Fibroblast of mammary gland (primary cell): ENCODE measurements around the gene TNFAIP8L3.

Experiments
- DNase-seq: peaks from one replicate; pipeline ENCODE4 v3.0.0-alpha.2; 2010; ENCODE audit warnings: low read depth
- H3K4me3 ChIP-seq: 2 replicates; pipeline ENCODE4 v1.5.1; 2011; ENCODE audit warnings: low read depth, mild to moderate bottlenecking, low read length, moderate library complexity; ENCODE audit not compliant: control insufficient read depth
- CTCF ChIP-seq: conservative IDR thresholded peaks from 2 replicates; pipeline ENCODE4 v1.5.1; 2011; ENCODE audit warnings: low read depth, low read length, inconsistent platforms; ENCODE audit not compliant: control insufficient read depth, insufficient read depth

The TNFAIP8L3 gene

GRCh38 chr15:51051776-51052175 lies 42.9 kb downstream of the TNFAIP8L3 start:
- TF ChIP-seq CTCF: no peak
- no peak for DNase-seq
- H3K4me3 ChIP-seq: no peak overlapping the region

DNA sequence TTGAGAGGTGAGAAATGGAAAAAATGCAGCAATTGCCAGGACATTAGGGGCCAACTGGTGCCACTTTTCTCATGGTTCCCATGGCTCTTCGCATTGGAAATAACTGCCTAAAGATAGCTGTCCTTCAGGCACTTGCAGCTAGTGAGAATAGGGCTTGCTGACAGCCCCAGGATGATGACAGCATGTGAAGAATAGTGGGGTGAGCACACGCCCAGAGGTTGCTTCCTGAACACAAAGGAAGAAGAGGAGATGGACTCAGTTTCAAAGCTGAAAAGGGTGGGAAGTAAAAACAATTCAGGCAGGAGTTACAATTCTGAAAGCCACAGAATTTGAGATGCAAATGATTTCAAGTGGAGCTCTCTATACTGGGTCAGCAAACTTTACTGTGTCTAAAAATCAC lies 45.6 kb downstream of the TNFAIP8L3 start:
- no peak overlapping the region for H3K4me3 ChIP-seq
- DNase-seq: no peak
- TF ChIP-seq CTCF: no peak

GRCh38 chr15:51048308-51048707 lies 46.4 kb downstream of the TNFAIP8L3 start:
- no peak for DNase-seq
- no peak for TF ChIP-seq CTCF
- H3K4me3 ChIP-seq: no peak overlapping the region

GRCh38 chr15:51046799-51047449 lies 47.8 kb downstream of the TNFAIP8L3 start:
- DNase-seq: peak; percentile 28
- TF ChIP-seq CTCF: no peak
- no peak overlapping the region for H3K4me3 ChIP-seq

DNA sequence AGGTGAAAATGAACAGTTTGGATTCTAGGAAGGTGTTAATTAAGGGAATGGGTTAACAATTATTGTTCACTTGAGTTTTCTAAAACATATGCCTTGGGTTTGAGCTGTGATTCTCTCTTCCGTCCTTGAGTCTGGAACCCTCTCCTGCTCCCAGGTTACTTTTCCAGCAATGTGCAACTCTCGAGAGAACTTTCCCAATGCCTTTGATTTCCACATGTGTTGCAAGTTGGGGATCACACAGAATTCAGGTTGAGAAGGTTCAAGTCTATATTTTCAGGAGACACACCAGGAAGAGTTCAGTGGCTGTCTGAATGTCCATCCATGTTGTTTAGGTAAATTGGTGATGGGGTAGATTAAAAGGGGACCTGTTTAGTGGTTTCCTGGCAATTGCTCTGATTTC lies 48.7 kb downstream of the TNFAIP8L3 start:
- H3K4me3 ChIP-seq: no peak overlapping the region
- no peak for DNase-seq
- no peak for TF ChIP-seq CTCF

DNA sequence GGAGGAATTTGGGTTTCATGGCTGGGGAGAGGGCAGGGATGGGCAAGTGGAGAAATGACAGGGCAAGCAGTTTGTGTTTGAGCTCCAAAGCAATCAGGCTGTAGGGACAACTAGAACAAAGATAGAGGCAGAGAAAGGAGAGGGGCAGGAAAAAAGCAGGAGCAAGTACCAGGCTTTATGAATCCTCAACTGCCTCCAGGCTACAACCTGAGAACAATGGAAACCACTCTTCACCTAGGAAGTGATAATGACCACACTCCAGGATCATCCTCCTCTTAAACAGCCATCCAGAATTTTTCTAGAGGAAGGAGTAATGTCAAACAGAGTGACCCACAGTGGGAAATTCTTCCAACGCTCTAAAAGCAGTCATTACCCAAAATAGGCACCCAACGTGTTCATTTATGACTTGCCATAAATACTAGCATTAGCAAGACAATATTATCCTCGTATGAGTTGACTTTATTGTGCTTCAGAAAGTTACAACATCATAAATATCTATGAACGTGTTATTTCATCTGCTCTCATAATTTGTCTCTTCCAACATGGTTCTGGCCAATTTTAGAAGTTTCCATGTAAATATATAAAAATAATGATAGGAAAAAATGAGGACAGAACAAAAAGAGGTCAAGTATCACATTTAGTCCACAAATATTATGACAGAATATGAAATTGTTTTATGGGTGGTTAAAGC lies 50.5 kb downstream of the TNFAIP8L3 start:
- DNase-seq: no peak
- TF ChIP-seq CTCF: no peak
- H3K4me3 ChIP-seq: no peak overlapping the region
